Endodermal cell (in vitro differentiated cells): ENCODE results near the gene TNRC6B. TPM values are rescaled to one million over a fixed set of nuclear protein-coding genes. Genes with fewer than 3 reads are reported as not detected.
A peak's percentile ranks its signal among the peaks of the same experiment; 100 is the strongest.

Source experiments
- DNase-seq: peaks from one replicate; pipeline ENCODE4 v3.0.0-alpha.2; 2017
- H3K27ac ChIP-seq: 2 replicates; pipeline ENCODE4 v1.5.1; 2013; ENCODE audit warnings: mild to moderate bottlenecking, low read depth, low read length, moderate library complexity
- H3K27me3 ChIP-seq: 2 replicates; pipeline ENCODE4 v1.6.1; 2013; ENCODE audit warnings: mild to moderate bottlenecking, low read length, moderate library complexity; ENCODE audit not compliant: insufficient read depth, control insufficient read depth, poor library complexity, severe bottlenecking
- H3K36me3 ChIP-seq: 2 replicates; pipeline ENCODE4 v1.7.0; 2013; ENCODE audit warnings: mild to moderate bottlenecking, low read length, moderate library complexity; ENCODE audit not compliant: control insufficient read depth, insufficient read depth
- H3K4me1 ChIP-seq: one replicate; pipeline ENCODE4 v1.7.0; 2013; ENCODE audit warnings: low read length; ENCODE audit not compliant: control insufficient read depth, insufficient read depth
- H3K4me3 ChIP-seq: 2 replicates; pipeline ENCODE4 v1.5.1; 2013; ENCODE audit warnings: mild to moderate bottlenecking, low read length, moderate library complexity
- H3K9ac ChIP-seq: 2 replicates; pipeline ENCODE4 v1.6.1; 2013; ENCODE audit warnings: mild to moderate bottlenecking, low read length, moderate library complexity; ENCODE audit not compliant: poor library complexity, severe bottlenecking; ENCODE audit errors: extremely low read depth
- H3K9me3 ChIP-seq: 2 replicates; pipeline ENCODE4 v1.6.1; 2013; ENCODE audit warnings: mild to moderate bottlenecking, low read length, moderate library complexity; ENCODE audit not compliant: control insufficient read depth
- H3K27ac Mint-ChIP-seq: 2 replicates; pipeline ENCODE4 v1.8.0; 2020; ENCODE audit warnings: mixed read lengths
- H3K27me3 Mint-ChIP-seq: 2 replicates; pipeline ENCODE4 v1.8.0; 2021; ENCODE audit warnings: mild to moderate bottlenecking, mixed read lengths; ENCODE audit not compliant: insufficient read depth
- H3K36me3 Mint-ChIP-seq: 2 replicates; pipeline ENCODE4 v1.8.0; 2020; ENCODE audit warnings: low read depth, mixed read lengths
- H3K4me1 Mint-ChIP-seq: 2 replicates; pipeline ENCODE4 v1.8.0; 2020; ENCODE audit warnings: mixed read lengths
- H3K4me3 Mint-ChIP-seq: 2 replicates; pipeline ENCODE4 v1.8.0; 2020; ENCODE audit warnings: mild to moderate bottlenecking, moderate library complexity, mixed read lengths
- H3K9me3 Mint-ChIP-seq: 2 replicates; pipeline ENCODE4 v1.8.0; 2020; ENCODE audit warnings: mild to moderate bottlenecking, mixed read lengths
- WGBS, 2 experiments: methylation state at CpG; one replicate each; pipeline versions ENCODE4 v1.1.5 to v1.1.7; 2013; ENCODE audit warnings: missing lambda C conversion rate in 2 of 2, mixed read lengths in 1 of 2; ENCODE audit not compliant: insufficient coverage in 1 of 2, insufficient read length in 1 of 2; 5-methylcytosine and 5-hydroxymethylcytosine counted together
- total RNA-seq, 2 donors: library from RNA; stranded (reverse); fragmentation: NEBNext Ultra II Directional in 1 of 2; extraction: Animal tissue kit (Norgen Biotek cat#: 25700) in 1 of 2; gene quantifications; 2 replicates in 1 of 2; 3 replicates in 1 of 2; pipeline ENCODE4 v1.2.1, GENCODE V29; 2021
- TF ChIP-seq, protein P1 (sequence below): fragments of 200-600 bp; sonication (generic); conservative IDR thresholded peaks from 2 replicates; pipeline ENCODE4 v1.5.0; 2021; ENCODE audit warnings: antibody characterized with exemption, mild to moderate bottlenecking

Gene TNRC6B
- total RNA-seq, 2 donors from 2014 or later, result 57.5 to 62.5 TPM

DNA sequence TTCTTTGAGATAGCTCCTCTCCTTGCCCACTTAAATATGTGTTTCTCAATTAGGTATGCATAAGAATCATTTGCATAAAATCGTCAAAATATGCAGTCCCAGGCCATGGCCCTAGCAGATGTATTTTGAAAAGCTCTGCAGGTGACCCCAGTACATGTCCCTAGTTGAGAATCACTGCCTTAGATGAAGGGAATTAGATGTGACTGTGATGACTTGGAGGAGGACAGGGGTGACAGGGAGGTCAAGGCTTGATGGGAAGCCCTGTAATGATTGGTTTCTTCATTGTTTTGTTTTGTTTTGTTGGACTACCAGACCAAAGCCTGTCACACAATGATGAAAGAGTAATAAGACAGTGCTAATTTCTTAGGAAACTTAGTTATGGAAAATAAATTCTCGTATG lies 74.4 kb downstream of the TNRC6B start:
- Histone ChIP-seq H3K9me3 (no peaks in the 10 kb centered on the region), H3K27ac (no peak overlapping the region), H3K9ac (no peak overlapping the region), H3K4me3 (no peak overlapping the region), H3K27me3 (no peaks in the 10 kb centered on the region), H3K4me1 (no peaks in the 10 kb centered on the region), H3K36me3 (peaks cover 31% of the 10 kb centered on the region)
- Mint-ChIP-seq H3K9me3 (no peaks in the 10 kb centered on the region), H3K27me3 (no peaks in the 10 kb centered on the region), H3K4me1 (peaks cover 8% of the 10 kb centered on the region), H3K36me3 (peaks cover 51% of the 10 kb centered on the region), H3K4me3 (no peak overlapping the region), H3K27ac (no peak overlapping the region)
- TF ChIP-seq, protein P1, sequence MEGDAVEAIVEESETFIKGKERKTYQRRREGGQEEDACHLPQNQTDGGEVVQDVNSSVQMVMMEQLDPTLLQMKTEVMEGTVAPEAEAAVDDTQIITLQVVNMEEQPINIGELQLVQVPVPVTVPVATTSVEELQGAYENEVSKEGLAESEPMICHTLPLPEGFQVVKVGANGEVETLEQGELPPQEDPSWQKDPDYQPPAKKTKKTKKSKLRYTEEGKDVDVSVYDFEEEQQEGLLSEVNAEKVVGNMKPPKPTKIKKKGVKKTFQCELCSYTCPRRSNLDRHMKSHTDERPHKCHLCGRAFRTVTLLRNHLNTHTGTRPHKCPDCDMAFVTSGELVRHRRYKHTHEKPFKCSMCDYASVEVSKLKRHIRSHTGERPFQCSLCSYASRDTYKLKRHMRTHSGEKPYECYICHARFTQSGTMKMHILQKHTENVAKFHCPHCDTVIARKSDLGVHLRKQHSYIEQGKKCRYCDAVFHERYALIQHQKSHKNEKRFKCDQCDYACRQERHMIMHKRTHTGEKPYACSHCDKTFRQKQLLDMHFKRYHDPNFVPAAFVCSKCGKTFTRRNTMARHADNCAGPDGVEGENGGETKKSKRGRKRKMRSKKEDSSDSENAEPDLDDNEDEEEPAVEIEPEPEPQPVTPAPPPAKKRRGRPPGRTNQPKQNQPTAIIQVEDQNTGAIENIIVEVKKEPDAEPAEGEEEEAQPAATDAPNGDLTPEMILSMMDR, result no peak
- DNase-seq, result no peak
- WGBS, 2 experiments, result 69 to 86% methylated on average over 1 of the region's 2 CpGs

DNA sequence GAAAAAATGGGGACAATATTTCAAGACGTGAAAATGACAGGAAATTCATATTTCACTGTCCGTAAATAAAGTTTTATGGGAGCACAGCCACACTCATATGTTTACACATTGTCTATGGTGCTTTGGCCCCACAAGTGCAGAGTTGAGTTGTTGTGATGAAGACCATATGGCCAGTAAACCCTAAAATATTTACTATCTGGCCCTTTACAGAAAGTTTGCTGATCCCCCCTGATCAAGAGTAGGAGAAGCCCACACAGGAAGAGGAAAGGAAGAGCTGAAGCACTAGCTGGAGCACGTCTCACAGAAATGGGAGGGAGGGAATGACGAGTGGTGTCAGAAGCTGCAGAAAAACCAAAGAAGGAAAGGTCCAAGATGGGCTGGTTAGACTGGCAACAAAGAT lies 78.8 kb downstream of the TNRC6B start:
- Histone ChIP-seq H3K36me3 (peaks cover 28% of the 10 kb centered on the region), H3K9me3 (no peaks in the 10 kb centered on the region), H3K27ac (peak overlapping the region; percentile 36), H3K9ac (no peak overlapping the region), H3K4me3 (no peak overlapping the region), H3K4me1 (no peaks in the 10 kb centered on the region), H3K27me3 (no peaks in the 10 kb centered on the region)
- Mint-ChIP-seq H3K4me3 (no peak overlapping the region), H3K36me3 (peaks cover 55% of the 10 kb centered on the region), H3K4me1 (peaks cover 5% of the 10 kb centered on the region), H3K27ac (no peak overlapping the region), H3K27me3 (no peaks in the 10 kb centered on the region), H3K9me3 (no peaks in the 10 kb centered on the region)
- DNase-seq, result no peak
- WGBS, 2 experiments, result 81 to 91% methylated on average over 4 of the region's 4 CpGs
- TF ChIP-seq, protein P1, result no peak

DNA sequence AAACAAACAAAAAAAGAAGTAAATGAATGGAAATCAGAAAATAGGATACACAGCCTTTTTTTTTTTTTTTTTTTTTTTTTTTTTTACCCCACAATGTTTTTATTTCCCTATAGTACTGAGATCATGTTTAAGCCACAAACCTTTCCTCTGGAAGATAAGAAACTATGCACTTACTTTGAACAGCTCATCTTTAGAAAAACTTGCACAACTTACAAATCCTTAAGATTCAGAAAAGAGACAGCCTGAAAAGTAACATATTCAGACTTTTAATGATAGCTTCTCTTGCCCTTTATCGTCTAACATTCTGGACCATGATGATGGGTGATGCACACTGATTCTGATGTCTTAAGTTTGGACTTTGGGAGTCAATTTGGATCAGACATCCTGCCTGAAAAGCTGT lies 80.3 kb downstream of the TNRC6B start:
- Mint-ChIP-seq H3K4me3 (no peak overlapping the region), H3K9me3 (no peaks in the 10 kb centered on the region), H3K36me3 (peaks cover 54% of the 10 kb centered on the region), H3K27me3 (no peaks in the 10 kb centered on the region), H3K27ac (no peak overlapping the region), H3K4me1 (peaks cover 5% of the 10 kb centered on the region)
- TF ChIP-seq, protein P1, result no peak
- Histone ChIP-seq H3K9ac (no peak overlapping the region), H3K4me3 (no peak overlapping the region), H3K4me1 (no peaks in the 10 kb centered on the region), H3K27me3 (no peaks in the 10 kb centered on the region), H3K27ac (no peak overlapping the region), H3K9me3 (no peaks in the 10 kb centered on the region), H3K36me3 (peaks cover 33% of the 10 kb centered on the region)
- WGBS, 2 experiments, result 80 to 94% methylated on average over 1 of the region's 1 CpG
- DNase-seq, result no peak
